IPS-20b (cell line): ENCODE results near the gene CD22.

Experiments
- H3K27ac ChIP-seq: one replicate; pipeline ENCODE4 v1.5.1; 2013; ENCODE audit warnings: low read length
- H3K27me3 ChIP-seq: 2 replicates; pipeline ENCODE4 v1.6.1; 2013; ENCODE audit warnings: mild to moderate bottlenecking, low read length, inconsistent platforms; ENCODE audit not compliant: insufficient read depth
- H3K36me3 ChIP-seq: 2 replicates; pipeline ENCODE4 v1.6.1; 2013; ENCODE audit warnings: low read depth, mild to moderate bottlenecking, inconsistent platforms, low read length, moderate library complexity; ENCODE audit not compliant: insufficient read depth
- H3K4me1 ChIP-seq: 2 replicates; pipeline ENCODE4 v1.6.1; 2013; ENCODE audit warnings: mild to moderate bottlenecking, control low read depth, inconsistent platforms, low read length, moderate library complexity; ENCODE audit not compliant: insufficient read depth
- H3K4me3 ChIP-seq: 2 replicates; pipeline ENCODE4 v1.5.1; 2013; ENCODE audit warnings: mild to moderate bottlenecking, low read length, inconsistent platforms
- H3K9ac ChIP-seq: 2 replicates; pipeline ENCODE4 v1.6.1; 2013; ENCODE audit warnings: low read depth, mild to moderate bottlenecking, inconsistent platforms, low read length, moderate library complexity
- H3K9me3 ChIP-seq: 2 replicates; pipeline ENCODE4 v1.6.1; 2013; ENCODE audit warnings: mild to moderate bottlenecking, low read depth, low read length, inconsistent platforms; ENCODE audit not compliant: insufficient read depth

CD22 gene

GRCh38 chr19:35346193-35347052 is 17.4 kb downstream of the CD22 start:
- no peaks in the 10 kb centered on the region for H3K4me1 ChIP-seq
- no peak overlapping the region for H3K4me3 ChIP-seq
- H3K27me3 ChIP-seq, result peaks cover 5% of the 10 kb centered on the region; the same call in 1 of the 2 replicates
- H3K36me3 ChIP-seq, result no peaks in the 10 kb centered on the region
- no peaks in the 10 kb centered on the region for H3K9me3 ChIP-seq
- no peak overlapping the region for H3K27ac ChIP-seq
- H3K9ac ChIP-seq, result no peak overlapping the region

- H3K9ac ChIP-seq, result no peak within 1 kb of the TSS
Observed at GRCh38 chr19:35347171-35347929, 18.4 kb downstream of the CD22 start, which contains the start of gene FFAR1. TSS of gene FFAR1 (plus strand) at chr19:35347902. CDS start at chr19:35351552, 3,650 bp downstream.

GRCh38 chr19:35347930-35348298 is 18.9 kb downstream of the CD22 start:
- no peak overlapping the region for H3K9ac ChIP-seq
- peaks cover 5% of the 10 kb centered on the region; the same call in 1 of the 2 replicates for H3K27me3 ChIP-seq
- no peak overlapping the region for H3K27ac ChIP-seq
- H3K9me3 ChIP-seq, result no peaks in the 10 kb centered on the region
- H3K36me3 ChIP-seq, result no peaks in the 10 kb centered on the region
- H3K4me3 ChIP-seq, result no peak overlapping the region
- no peaks in the 10 kb centered on the region for H3K4me1 ChIP-seq

More at GRCh38 chr19:35347171-35347929, 18.4 kb downstream of the CD22 start, which contains the start of gene FFAR1:
- Histone ChIP-seq H3K4me3 (no peak within 1 kb of the TSS), H3K27me3 (peaks cover 5% of the 10 kb centered on the region; the same call in 1 of the 2 replicates), H3K36me3 (no peaks in the 10 kb centered on the region), H3K27ac (no peak within 1 kb of the TSS), H3K4me1 (no peaks in the 10 kb centered on the region), H3K9me3 (no peaks in the 10 kb centered on the region)

- Histone ChIP-seq H3K27ac (no peak overlapping the region), H3K27me3 (peaks cover 5% of the 10 kb centered on the region; the same call in 1 of the 2 replicates), H3K4me1 (no peaks in the 10 kb centered on the region), H3K4me3 (no peak overlapping the region), H3K36me3 (no peaks in the 10 kb centered on the region), H3K9me3 (no peaks in the 10 kb centered on the region), H3K9ac (no peak overlapping the region)
Observed at GRCh38 chr19:35348911-35349611, 20.1 kb downstream of the CD22 start.

- H3K4me1 ChIP-seq, result no peaks in the 10 kb centered on the region
Observed at GRCh38 chr19:35349614-35350521, 20.9 kb downstream of the CD22 start.

GRCh38 chr19:35350591-35350990 is 21.6 kb downstream of the CD22 start:
- Histone ChIP-seq H3K9me3 (no peaks in the 10 kb centered on the region), H3K4me1 (no peaks in the 10 kb centered on the region), H3K36me3 (no peaks in the 10 kb centered on the region), H3K27me3 (peaks cover 5% of the 10 kb centered on the region; the same call in 1 of the 2 replicates), H3K4me3 (no peak overlapping the region), H3K9ac (no peak overlapping the region), H3K27ac (no peak overlapping the region)

More at GRCh38 chr19:35349614-35350521, 20.9 kb downstream of the CD22 start:
- peaks cover 5% of the 10 kb centered on the region; the same call in 1 of the 2 replicates for H3K27me3 ChIP-seq
- H3K9ac ChIP-seq, result no peak overlapping the region
- no peaks in the 10 kb centered on the region for H3K9me3 ChIP-seq
- H3K36me3 ChIP-seq, result no peaks in the 10 kb centered on the region
- H3K27ac ChIP-seq, result no peak overlapping the region
- H3K4me3 ChIP-seq, result no peak overlapping the region

- Histone ChIP-seq H3K9ac (no peak overlapping the region), H3K27me3 (peaks cover 5% of the 10 kb centered on the region; the same call in 1 of the 2 replicates), H3K4me3 (no peak overlapping the region), H3K27ac (no peak overlapping the region), H3K36me3 (no peaks in the 10 kb centered on the region), H3K4me1 (no peaks in the 10 kb centered on the region), H3K9me3 (no peaks in the 10 kb centered on the region)
Observed at GRCh38 chr19:35351411-35352176, 22.6 kb downstream of the CD22 start.

GRCh38 chr19:35352177-35352447 is 23.1 kb downstream of the CD22 start:
- H3K27me3 ChIP-seq, result peaks cover 2% of the 10 kb centered on the region; the same call in 1 of the 2 replicates
- no peak overlapping the region for H3K27ac ChIP-seq
- no peaks in the 10 kb centered on the region for H3K4me1 ChIP-seq
- H3K9me3 ChIP-seq, result no peaks in the 10 kb centered on the region
- no peak overlapping the region for H3K4me3 ChIP-seq
- H3K9ac ChIP-seq, result no peak overlapping the region
- H3K36me3 ChIP-seq, result no peaks in the 10 kb centered on the region

- H3K4me3 ChIP-seq, result no peak overlapping the region
- H3K9me3 ChIP-seq, result no peaks in the 10 kb centered on the region
- H3K36me3 ChIP-seq, result no peaks in the 10 kb centered on the region
- no peak overlapping the region for H3K27ac ChIP-seq
- H3K4me1 ChIP-seq, result no peaks in the 10 kb centered on the region
- no peaks in the 10 kb centered on the region; the same call in 1 of the 2 replicates for H3K27me3 ChIP-seq
- no peak overlapping the region for H3K9ac ChIP-seq
Observed at GRCh38 chr19:35352448-35353304, 23.7 kb downstream of the CD22 start.

- H3K9ac ChIP-seq, result no peak overlapping the region
- no peaks in the 10 kb centered on the region for H3K36me3 ChIP-seq
- no peak overlapping the region for H3K4me3 ChIP-seq
- no peaks in the 10 kb centered on the region; the same call in 1 of the 2 replicates for H3K27me3 ChIP-seq
- no peaks in the 10 kb centered on the region for H3K9me3 ChIP-seq
- H3K27ac ChIP-seq, result no peak overlapping the region
- no peaks in the 10 kb centered on the region for H3K4me1 ChIP-seq
Observed at GRCh38 chr19:35353635-35354034, 24.6 kb downstream of the CD22 start.
